ENCODE measurements around the gene AFP. TPM values are rescaled to one million over a fixed set of nuclear protein-coding genes. Genes with fewer than 3 reads are reported as not detected.

AFP gene
- total RNA-seq, 1 donor = not detected

DNA sequence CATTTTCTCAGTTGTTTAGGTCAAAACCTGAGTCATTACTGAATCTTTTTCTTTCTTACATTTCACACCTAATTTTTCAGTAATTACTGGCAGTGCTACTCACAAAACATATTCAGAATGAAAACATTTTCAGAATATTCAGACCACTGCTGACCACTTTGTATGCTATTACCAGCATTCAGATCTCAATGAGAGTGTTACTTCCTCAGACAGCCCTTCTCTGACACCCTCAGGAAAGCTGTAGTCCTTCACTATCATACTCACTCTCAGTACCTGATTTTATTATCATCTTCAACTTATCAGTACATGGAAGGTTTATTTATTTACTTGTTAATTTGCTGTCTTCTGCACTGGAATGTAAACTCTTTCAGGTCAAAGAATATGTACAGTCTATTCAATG lies 44.2 kb upstream of the AFP start:
- TF ChIP-seq, protein P1, sequence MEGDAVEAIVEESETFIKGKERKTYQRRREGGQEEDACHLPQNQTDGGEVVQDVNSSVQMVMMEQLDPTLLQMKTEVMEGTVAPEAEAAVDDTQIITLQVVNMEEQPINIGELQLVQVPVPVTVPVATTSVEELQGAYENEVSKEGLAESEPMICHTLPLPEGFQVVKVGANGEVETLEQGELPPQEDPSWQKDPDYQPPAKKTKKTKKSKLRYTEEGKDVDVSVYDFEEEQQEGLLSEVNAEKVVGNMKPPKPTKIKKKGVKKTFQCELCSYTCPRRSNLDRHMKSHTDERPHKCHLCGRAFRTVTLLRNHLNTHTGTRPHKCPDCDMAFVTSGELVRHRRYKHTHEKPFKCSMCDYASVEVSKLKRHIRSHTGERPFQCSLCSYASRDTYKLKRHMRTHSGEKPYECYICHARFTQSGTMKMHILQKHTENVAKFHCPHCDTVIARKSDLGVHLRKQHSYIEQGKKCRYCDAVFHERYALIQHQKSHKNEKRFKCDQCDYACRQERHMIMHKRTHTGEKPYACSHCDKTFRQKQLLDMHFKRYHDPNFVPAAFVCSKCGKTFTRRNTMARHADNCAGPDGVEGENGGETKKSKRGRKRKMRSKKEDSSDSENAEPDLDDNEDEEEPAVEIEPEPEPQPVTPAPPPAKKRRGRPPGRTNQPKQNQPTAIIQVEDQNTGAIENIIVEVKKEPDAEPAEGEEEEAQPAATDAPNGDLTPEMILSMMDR (IDR thresholded peaks at IDR 0.05; ENCODE audit: extremely low read depth, low read depth, low read length) = no peak
- no peak for DNase-seq (ENCODE audit: insufficient read length, low spot score, missing footprints)

DNA sequence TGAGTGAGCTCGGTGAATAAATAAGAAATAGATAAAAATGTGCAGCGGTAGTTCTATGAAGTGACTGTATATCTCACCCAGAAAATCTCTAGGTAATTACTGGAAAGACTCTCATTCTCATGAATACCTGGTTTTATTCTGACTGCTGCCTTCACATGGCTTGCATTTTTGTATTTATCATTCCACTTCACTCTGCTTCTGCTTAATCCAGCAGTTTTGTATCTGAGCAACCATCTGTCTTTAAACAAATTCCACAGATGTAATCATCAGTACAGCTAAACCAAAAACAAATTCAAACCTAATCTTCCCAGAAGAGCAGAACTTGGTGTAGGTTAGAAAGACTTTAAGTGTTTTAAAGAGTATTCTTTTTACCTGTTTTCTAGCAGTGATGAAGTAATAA lies 43.1 kb upstream of the AFP start:
- no peak overlapping the region for H2AFZ ChIP-seq (ENCODE audit: low read length)
- H3K4me1 ChIP-seq (ENCODE audit: insufficient read depth, low read length) = no peaks in the 10 kb centered on the region
- H4K20me1 ChIP-seq (ENCODE audit: insufficient read depth, low read length) = no peaks in the 10 kb centered on the region
- H3K27me3 ChIP-seq (ENCODE audit: insufficient read depth, low read length) = no peaks in the 10 kb centered on the region
- TF ChIP-seq, protein P1 (IDR thresholded peaks at IDR 0.05; ENCODE audit: extremely low read depth, low read depth, low read length) = no peak
- H3K27ac ChIP-seq (ENCODE audit: low read depth, low read length) = no peak overlapping the region
- no peaks in the 10 kb centered on the region for H3K36me3 ChIP-seq (ENCODE audit: insufficient read depth, low read length)
- H3K4me3 ChIP-seq (ENCODE audit: insufficient read depth, low read length) = no peak overlapping the region
- no peak for DNase-seq (ENCODE audit: insufficient read length, low spot score, missing footprints)
- H3K9me3 ChIP-seq (ENCODE audit: low read depth, low read length) = no peaks in the 10 kb centered on the region
- no peaks in the 10 kb centered on the region for H3K79me2 ChIP-seq (ENCODE audit: insufficient read depth, low read length)
- no peak overlapping the region for H3K4me2 ChIP-seq (ENCODE audit: insufficient read depth, low read length)

More for the DNA sequence above, 44.2 kb upstream of the AFP start:
- Histone ChIP-seq H3K9me3 (ENCODE audit: low read depth, low read length) (no peaks in the 10 kb centered on the region), H3K36me3 (ENCODE audit: insufficient read depth, low read length) (no peaks in the 10 kb centered on the region), H3K4me3 (ENCODE audit: insufficient read depth, low read length) (no peak overlapping the region), H3K4me1 (ENCODE audit: insufficient read depth, low read length) (no peaks in the 10 kb centered on the region), H4K20me1 (ENCODE audit: insufficient read depth, low read length) (no peaks in the 10 kb centered on the region), H2AFZ (ENCODE audit: low read length) (no peak overlapping the region), H3K4me2 (ENCODE audit: insufficient read depth, low read length) (no peak overlapping the region), H3K27me3 (ENCODE audit: insufficient read depth, low read length) (no peaks in the 10 kb centered on the region), H3K27ac (ENCODE audit: low read depth, low read length) (no peak overlapping the region), H3K79me2 (ENCODE audit: insufficient read depth, low read length) (no peaks in the 10 kb centered on the region)

DNA sequence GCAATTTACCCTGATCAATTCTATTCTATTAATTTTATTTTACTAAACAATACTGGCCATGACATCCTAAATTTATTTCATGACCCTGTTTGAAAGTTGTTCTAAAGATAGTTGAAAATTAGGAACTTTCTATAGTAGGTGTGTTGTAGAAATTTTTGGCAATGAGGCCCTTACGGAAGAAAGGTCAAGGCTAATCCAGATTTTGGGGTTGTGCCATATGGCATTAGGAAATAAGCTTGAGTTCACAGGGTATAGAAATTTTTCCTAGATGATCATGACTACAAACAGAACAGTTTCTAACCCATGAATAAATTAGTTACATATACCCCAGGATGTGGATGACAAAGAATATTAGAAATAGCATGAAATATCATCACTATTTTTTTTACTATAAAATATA lies 39.7 kb upstream of the AFP start:
- TF ChIP-seq, protein P1 (IDR thresholded peaks at IDR 0.05; ENCODE audit: extremely low read depth, low read depth, low read length) = no peak
- Histone ChIP-seq H3K4me2 (ENCODE audit: insufficient read depth, low read length) (no peak overlapping the region), H3K9me3 (ENCODE audit: low read depth, low read length) (no peaks in the 10 kb centered on the region), H3K36me3 (ENCODE audit: insufficient read depth, low read length) (no peaks in the 10 kb centered on the region), H3K27me3 (ENCODE audit: insufficient read depth, low read length) (peaks cover 2% of the 10 kb centered on the region), H2AFZ (ENCODE audit: low read length) (no peak overlapping the region), H3K79me2 (ENCODE audit: insufficient read depth, low read length) (no peaks in the 10 kb centered on the region), H3K27ac (ENCODE audit: low read depth, low read length) (no peak overlapping the region), H4K20me1 (ENCODE audit: insufficient read depth, low read length) (no peaks in the 10 kb centered on the region), H3K4me3 (ENCODE audit: insufficient read depth, low read length) (no peak overlapping the region), H3K4me1 (ENCODE audit: insufficient read depth, low read length) (no peaks in the 10 kb centered on the region)
- DNase-seq (ENCODE audit: insufficient read length, low spot score, missing footprints) = no peak

DNA sequence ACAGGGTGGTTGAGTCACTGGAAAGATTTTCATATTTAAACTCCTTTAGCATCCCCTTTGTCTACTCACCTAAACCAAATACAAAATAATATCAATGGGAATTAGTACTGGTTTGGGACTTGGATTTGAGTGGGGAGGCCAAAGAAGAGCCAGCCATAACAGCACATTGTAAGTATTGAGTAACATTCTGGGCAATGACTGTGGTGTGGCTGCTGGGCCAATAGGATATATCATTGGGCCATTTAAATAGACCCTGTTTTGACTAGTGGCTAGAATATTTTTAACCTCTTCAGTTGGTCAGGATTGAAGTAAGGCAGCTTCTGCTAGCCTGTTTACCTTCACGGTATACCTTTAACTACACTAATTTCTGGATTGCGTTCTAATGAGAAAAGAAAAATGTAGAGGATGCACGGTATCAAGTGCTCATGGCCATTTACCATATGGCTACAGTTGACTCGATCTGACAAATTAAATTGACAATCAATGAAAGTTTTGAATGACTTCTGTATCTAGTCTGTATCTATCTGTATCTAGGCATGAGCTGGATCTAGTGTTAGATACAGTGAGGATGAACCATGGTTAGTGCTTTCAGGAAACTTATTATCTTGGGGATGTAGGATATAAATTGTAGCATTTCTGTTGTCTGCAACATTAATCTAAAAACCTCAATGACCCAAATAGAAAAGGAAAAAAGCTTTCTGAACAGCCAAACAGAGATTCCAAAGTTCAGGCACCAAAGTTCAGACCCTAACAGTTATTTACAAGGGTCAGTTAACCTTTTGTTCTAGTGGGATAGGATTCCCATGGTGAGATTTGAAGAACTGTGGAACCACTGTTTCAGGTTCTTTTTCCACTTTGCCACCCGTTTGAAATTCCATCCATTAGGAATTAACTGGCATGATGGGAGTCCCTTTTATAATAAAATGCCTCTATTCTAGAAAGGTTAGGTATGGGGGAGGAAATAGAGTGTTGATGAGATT lies 38.7 kb upstream of the AFP start:
- no peaks in the 10 kb centered on the region for H3K9me3 ChIP-seq (ENCODE audit: low read depth, low read length)
- H3K79me2 ChIP-seq (ENCODE audit: insufficient read depth, low read length) = no peaks in the 10 kb centered on the region
- TF ChIP-seq, protein P1 (IDR thresholded peaks at IDR 0.05; ENCODE audit: extremely low read depth, low read depth, low read length) = no peak
- no peak overlapping the region for H2AFZ ChIP-seq (ENCODE audit: low read length)
- H3K4me2 ChIP-seq (ENCODE audit: insufficient read depth, low read length) = no peak overlapping the region
- H4K20me1 ChIP-seq (ENCODE audit: insufficient read depth, low read length) = no peaks in the 10 kb centered on the region
- H3K27ac ChIP-seq (ENCODE audit: low read depth, low read length) = no peak overlapping the region
- H3K36me3 ChIP-seq (ENCODE audit: insufficient read depth, low read length) = no peaks in the 10 kb centered on the region
- peak; percentile 26 for DNase-seq (ENCODE audit: insufficient read length, low spot score, missing footprints)
- no peaks in the 10 kb centered on the region for H3K4me1 ChIP-seq (ENCODE audit: insufficient read depth, low read length)
- peaks cover 2% of the 10 kb centered on the region for H3K27me3 ChIP-seq (ENCODE audit: insufficient read depth, low read length)
- H3K4me3 ChIP-seq (ENCODE audit: insufficient read depth, low read length) = no peak overlapping the region

Measured in osteoblast (primary cell).